Islet of Langerhans (tissue), 1 donor: ENCODE results near the gene CDKN3.
"Not testable (repeated sequence)": the region's sequence is repeated elsewhere in the genome, so short reads cannot be mapped to it uniquely, and the experiment has no call there.

Experiments used
- FAIRE-seq: peaks from one replicate; lab custom pipeline; 2011; peaks lifted over from hg19 to GRCh38; lab: Jason Lieb, UNC

CDKN3 gene

DNA sequence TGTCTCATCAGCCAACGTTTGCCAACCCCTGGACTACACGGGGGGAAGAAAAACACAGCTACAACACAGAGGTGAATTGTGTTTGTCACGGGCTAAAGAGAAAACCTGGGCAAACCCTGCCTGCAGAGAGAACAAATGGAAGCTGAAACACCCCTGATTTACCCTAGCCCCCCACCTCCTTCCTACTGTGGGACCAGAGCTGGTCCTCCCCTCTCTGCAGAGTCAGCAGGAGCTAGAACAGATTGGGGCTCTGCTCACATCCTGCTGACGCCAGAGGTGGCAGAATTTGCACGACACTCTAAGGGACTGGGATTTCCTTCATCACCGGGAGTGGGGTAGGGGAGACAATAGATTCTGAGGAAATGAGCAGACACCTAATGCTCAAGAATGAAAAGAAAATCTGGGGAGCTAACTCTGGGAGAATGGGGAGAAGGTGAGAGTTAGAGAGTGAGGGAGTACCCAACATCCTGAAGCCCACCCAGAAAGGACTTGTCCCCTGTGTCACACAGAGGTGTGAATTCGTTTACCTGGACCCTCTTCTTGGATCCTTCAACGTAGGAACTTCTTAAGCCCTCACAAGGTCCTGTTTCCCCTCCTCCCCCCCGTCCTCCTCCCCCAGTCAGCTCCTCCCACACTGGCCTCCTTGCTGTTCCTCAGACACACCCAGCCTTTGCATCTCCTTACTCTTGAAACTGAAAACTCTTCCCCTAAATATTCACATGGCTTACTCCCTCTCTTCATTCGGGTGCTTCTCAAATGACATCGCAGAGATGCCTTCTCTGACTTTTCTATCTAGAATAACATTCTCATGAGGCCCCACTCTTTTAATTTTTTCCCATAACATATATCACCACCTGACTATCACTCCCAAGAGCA, 26.2 kb upstream of the CDKN3 start:
- FAIRE-seq: no peak

DNA sequence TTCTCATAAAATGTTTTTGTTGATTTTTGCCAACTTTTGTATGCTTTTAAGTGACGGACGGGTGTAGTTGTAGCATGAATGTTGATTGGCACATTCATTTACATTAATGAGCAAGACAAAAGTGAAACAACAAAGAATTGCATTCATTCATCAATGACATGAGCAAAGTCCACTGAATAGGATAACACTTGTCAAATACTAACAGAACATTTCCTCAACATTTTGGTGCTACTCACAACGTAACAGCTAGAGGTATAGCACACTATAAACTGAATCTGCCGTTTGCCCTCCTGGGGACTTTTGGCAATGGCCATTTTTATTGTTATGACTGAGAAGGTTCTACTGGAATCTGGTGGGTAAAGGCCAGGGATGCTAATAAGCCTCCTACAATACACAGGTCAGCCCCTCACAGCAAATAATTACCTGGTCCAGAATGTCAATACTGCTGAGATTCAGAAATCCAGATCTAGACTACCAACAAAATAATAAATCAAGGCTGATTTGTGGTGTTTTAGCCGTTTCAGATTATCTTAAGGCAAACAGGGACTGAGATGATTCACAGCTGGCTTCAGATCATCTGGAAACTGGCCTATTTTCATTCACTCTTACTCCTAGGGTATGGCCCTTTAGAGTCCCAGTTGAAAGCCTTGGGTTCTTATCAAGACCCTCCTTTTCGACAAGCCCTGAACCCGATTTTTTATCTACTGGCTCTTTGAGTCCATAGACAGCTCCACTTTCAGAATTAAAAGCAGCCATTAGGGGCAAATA, 22.5 kb upstream of the CDKN3 start:
- no peak for FAIRE-seq

DNA sequence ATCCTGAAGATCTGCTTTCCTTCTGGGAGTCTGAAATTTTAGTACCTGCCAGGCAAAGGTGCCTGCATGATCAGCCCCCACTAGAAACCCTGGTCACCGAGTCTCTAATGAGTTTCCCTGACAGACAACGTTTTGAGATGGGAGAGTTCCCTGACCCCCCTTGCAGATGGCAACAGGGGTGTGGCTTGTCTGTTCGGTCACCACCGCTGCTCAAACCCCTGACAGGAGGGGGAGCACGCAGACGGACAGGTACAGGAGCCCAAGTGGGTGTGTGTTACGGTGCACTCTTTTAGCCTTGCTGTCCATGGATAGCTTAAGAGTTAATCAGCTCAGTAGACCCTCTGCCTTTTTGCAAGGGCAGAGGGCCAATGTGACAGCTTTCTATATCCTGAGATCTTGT, 19.3 kb upstream of the CDKN3 start:
- no peak for FAIRE-seq

DNA sequence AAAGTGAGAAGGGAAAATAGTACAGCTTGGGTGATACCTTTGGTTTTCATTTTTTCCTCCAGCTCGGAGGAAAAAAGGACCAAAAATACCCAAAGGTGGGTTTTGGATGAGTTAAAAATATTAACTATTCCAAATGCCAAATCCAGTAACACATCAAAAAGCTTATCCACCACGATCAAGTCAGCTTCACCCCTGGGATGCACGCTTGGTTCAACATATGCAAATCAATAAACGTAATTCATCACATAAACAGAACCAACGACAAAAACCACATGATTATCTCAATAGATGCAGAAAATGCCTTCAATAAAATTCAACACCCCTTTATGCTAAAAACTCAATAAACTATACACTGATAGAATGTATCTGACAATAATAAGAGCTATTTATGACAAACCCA, 17.9 kb upstream of the CDKN3 start:
- FAIRE-seq: not testable (repeated sequence)

DNA sequence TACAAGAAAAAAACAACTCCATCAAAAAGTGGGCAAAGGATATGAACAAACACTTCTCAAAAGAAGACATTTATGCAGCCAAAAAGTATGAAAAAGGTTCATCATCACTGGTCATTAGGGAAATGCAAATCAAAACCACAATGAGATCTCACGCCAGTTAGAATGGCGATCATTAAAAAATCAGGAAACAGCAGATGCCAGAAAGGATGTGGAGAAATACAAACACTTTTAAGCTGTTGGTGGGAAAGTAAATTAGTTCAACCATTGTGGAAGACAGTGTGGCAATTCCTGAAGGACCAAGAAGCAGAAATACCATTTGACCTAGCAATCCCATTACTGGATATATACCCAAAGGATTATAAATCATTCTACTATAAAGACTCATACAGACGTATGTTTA, 16.2 kb upstream of the CDKN3 start:
- FAIRE-seq: not testable (repeated sequence)

DNA sequence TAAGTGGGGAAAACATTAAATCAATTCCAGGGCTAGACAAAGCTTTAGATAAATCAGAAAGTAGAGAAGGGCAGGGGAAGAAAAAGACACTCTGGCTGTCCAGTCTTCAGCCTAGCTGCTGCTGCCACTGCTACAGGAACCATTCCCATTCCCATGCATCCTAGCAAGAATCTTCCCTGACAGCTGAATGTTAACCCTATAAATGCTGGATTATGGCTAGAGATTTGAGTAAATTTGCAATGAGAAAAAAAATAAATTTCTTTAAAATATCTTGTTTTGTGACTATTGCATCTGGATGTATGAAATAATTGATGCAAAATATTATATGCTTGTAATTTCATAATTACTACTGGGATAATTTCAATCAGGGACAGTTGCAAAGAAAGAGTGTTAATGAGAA, 15.0 kb upstream of the CDKN3 start:
- FAIRE-seq: no peak

DNA sequence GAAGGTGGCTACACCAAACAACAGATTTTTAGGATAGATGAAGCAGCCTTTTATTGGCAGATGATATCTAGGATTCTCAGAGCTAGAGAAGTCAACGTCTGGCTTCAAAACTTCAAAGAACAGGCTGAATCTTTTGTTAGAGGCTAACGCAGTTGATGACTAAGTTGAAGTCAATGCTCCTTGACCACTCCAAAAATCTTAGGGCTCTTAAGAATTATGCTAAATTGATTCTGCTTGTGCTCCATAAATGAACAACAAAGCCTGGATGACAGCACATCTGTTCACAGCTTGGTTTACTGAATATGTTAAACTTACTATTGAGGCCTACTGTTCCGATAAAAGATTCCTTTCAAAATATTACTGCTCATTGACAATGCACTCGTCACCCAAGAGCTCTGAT, 13.0 kb upstream of the CDKN3 start:
- no peak for FAIRE-seq

DNA sequence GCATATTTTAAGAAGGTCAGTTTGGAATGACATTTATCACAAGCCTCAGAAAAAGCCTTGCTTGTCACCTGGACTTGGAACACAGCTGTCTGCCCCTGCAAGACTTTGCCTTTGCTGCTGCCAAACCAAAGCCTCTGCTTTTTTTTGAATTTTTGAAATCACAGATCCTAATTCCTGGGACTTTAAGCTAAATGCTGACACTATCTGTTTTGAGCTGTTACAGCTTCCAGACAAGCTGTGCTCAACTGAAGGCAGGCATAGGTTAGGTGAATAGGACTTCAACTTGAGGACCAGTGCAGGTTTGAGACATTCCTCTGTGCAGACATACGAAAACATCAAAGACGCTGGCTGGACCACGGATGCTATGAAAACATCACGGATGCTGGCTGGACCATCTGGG, 11.3 kb upstream of the CDKN3 start:
- no peak for FAIRE-seq

DNA sequence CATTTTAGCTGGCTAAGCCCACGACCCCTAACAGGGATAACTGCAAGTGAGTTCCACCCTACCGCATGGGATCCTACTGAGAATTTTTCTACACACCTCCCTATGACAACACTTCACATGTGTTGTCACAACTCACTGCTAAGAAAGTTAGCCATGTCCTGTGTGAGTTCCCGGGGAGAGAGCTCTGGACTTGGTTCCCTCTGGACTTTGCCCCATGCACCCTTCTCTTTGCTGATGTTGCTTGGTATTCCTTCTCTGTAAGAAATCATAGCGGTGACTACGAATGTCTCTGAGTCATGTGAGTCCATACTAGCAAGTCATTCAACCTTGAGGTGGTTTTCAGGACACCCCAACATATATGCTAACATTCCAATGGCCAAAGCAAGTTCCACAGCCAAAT, 9.5 kb upstream of the CDKN3 start:
- FAIRE-seq: no peak

DNA sequence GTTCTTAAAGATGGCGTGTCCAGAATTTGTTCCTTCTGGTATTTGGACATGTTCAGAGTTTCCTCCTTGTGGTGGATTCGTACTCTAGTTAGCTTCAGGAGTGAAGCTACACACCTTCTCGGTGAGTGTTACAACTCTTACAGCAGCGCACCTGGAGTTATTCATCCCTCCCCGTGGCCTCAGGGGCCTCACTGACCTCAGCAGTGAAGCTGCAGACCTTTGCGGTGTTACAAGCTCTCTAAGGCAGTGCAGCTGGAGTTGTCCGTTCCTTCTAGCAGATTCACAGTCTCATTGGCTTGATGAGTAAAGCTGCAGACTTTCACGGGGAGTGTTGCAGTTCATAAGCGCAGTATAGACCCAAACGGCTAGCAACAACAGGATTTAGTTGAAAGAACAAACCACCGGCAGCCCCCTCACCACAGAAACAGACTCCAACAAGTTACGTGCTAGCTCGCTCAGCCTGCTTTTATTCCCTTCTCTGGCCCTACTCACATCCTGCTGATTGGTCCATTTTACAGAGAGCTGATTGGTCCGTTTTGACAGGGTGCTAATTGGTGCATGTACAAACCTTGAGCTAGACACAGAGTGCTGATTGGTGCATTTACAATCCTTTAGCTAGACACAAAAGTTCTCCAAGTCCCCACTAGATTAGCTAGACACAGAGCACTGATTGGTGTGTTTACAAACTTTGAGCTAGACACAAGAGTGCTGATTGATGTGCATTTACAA, 4.5 kb upstream of the CDKN3 start:
- no peak for FAIRE-seq

DNA sequence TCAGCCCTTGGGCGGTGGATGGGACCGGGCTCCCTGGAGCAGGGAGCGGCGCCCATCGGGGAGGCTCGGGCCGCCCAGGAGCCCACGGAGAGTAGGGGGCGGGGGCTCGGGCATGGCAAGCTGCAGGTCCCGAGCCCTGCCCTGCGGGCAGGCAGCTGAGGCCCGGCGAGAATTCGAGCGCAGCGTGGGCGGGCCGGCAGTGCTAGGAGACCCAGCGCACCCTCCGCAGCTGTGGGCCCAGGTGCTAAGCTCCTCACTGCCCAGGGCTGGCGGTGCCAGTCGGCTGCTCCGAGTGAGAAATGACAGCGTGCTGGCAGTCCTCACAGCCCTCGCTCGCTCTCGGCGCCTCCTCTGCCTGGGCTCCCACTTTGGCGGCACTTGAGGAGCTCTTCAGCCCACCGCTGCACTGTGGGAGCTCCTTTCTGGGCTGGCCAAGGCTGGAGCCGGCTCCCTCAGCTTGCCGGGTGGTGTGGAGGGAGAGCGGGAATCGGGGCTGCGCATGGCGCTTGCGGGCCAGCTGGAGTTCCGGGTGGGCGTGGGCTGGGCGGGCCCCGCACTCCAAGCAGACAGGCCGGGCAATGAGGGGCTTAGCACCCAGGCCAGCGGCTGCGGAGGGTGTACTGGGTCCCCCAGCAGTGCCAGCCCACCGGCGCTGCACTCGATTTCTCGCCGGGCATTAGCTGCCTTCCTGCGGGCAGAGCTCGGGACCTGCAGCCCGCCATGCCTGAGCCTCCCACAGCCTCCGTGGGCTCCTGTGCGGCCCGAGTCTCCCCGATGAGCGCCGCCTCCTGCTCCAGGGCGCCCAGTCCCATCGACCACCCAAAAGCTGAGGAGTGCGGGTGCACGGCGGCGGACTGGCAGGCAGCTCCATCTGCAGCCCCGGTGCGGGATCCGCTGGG, 3.6 kb upstream of the CDKN3 start:
- FAIRE-seq: not testable (repeated sequence)

DNA sequence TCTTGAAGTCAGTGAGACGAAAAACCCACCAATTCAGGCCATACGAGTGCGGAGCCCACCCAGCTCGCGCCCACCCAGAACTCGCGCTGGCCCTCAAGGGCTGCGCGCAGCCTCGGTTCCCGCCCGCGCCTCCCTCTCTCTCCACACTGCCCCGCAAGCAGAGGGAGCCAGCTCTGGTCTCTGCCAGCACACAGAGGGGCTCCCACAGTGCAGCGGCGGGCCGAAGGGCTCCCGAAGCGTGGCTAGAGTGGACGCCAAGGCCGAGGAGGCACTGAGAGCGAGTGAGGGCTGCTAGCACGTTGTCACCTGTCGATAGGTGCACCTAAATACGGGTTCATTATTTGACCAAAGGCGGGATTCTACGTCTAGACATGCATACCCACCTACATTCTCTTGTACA, 2.2 kb upstream of the CDKN3 start:
- FAIRE-seq: no peak

DNA sequence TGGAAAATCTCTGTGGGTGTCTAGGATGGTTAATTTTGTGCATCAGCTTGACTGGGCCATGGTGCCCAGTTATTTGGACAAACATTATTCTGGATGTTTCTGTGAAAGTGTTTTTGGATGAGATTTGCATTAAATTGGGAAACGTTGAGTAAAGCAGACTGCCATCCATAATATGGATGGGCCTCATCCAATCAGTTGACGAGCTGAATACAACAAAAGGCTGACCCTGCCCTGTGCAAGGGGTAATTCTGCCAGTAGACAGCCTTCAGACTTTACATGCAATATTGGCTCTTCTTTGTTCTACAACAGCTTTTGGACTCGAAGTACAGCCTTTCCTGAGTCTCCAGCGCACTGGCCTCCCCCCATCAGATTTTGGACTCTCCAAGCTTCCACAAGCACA, 1.5 kb upstream of the CDKN3 start:
- no peak for FAIRE-seq

DNA sequence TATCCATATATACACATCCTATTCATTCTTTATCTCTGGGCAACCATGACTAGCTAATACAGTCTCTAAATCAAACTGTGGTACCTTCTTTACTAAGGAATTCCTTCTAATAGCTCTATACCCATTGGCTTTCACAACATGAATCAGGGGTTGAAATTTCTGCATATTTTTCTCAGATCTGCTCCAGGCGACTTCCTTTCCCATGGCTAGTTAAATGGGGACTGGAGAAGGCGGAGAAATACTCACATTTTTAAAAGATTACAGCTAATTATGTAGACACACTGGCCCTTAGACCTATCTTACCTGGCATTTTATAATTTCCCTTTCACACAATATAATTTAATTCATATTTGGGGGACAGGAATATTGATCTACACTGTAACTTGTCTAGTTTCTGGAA, 1.1 kb upstream of the CDKN3 start:
- no peak for FAIRE-seq

DNA sequence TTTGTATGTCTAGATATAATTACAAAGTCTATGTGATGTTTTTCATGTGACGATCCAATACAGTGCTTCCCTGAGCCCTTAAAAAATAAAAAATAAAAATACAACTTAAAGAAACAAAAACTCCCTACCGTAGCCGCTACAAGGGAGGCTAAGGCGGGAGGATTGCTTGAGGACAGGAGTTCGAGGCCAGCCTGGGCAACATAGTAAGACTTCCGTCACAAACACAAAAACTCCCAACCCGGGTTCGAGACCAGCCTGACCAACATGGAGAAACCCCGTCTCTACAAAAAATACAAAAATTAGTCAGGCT, 669 bp upstream of the CDKN3 start:
- no peak for FAIRE-seq

DNA sequence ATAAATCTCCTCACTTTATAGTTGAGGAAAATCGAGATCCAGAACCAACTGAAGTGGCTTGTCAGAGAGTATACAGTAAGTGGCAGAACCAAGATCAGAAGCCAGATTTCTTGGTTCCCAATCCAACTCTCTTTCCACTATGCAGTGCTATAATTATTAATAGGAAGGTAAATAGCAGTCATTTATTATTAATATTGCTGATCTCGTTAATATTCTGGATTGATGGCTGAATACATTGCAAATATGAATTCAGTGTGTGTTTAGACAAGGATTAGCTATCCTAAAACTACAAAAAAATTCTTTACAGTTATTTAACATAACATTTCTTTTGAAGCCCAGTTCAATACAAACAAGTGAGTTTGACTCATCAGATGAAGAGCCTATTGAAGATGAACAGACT, 2.8 kb downstream of the CDKN3 start:
- no peak for FAIRE-seq

DNA sequence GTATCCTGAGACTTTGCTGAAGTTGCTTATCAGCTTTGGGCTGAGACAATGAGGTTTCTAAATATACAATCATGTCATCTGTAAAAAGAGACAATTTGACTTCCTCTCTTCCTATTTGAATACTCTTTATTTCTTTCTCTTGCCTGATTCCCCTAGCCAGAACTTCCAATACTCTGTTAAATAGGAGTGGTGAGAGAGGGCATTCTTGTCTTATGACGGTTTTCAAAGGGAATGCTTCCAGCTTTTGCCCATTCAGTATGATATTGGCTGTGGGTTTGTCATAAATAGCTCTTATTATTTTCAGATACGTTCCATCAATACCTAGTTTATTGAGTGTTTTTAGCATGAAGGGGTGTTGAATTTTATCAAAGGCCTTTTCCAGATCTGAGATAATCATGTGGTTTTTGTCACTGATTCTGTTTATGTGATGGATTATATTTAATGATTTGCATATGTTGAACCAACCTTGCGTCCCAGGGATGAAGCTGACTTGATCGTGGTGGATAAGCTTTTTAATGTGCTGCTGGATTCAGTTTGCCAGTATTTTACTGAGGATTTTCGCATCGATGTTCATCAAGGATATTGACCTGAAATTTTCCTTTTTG, 6.7 kb downstream of the CDKN3 start:
- not testable (repeated sequence) for FAIRE-seq

DNA sequence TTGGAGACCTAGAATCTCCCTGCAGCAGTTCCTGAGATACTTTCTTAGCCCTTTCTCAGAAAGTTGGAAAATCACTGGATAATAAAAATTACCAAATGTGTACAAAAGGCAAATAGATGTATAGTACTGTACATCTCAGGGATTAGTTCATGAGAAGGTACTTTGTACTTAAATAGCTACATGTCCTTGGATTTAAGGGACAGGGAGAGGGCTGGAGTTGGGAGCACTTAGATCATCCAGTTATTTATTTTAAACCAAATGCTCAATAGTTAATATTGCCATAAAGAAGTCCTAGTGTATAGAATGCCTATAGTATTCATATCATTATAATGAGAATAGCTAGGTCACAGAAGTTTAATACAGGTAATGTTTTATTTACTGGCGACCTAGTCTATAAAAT, 13.4 kb downstream of the CDKN3 start:
- FAIRE-seq: no peak

DNA sequence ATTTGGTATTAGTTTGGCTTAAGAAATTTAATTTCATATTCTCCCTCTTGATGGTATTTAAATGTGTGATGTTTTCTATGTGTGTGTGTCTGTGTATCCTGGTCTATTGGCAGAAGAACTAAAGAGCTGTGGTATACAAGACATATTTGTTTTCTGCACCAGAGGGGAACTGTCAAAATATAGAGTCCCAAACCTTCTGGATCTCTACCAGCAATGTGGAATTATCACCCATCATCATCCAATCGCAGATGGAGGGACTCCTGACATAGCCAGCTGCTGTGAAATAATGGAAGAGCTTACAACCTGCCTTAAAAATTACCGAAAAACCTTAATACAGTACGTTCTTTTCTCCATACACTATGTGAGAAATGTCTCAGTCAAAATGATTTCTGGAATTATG, 14.6 kb downstream of the CDKN3 start:
- no peak for FAIRE-seq

DNA sequence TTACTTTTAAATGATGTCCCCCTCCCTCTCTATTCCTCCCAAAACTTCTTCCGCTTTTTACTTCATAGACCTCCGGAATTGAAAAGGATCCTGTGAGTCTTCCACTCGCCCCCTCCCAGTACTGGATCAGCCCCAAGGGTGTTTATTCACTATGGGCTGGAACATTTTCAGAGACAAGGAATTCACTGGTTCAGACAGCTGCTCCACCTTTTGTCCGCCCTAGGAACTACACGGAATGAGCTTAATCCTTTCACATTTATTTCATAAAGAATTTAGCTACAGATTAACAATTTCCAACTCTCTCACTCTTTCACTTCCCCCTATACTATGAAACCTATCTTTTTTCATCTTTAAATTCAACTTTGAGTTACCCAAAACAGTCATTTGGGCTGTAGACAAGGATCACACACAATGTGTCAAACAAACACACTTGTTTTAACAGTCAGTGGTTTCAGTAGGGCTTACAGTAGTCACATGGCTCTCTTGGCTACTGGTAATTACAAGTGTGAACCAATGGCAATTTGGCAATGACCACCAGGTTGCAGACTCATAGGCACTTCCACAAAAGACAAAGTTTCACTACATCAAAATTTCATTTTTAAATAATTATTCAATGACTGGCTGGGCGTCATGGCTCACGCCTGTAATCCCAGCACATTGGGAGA, 23.8 kb downstream of the CDKN3 start:
- FAIRE-seq: no peak

DNA sequence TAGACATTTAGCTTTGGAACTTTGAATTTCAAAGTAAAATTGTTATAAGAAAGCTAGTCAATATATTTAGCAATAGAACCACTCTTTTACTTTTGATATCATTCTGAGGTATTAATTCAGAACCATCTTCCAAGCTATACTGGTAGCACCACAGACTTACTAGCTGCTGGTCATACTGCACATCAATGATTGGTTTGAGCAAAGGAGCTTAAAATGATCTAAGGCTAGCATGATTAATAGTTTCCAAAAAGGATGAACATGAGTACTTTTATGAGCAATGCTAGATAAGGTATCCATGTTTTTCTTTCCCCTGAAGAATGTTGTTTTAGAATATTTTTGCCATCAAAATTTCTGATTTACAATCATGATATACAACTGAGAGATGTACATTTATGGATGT, 27.2 kb downstream of the CDKN3 start:
- no peak for FAIRE-seq
